ENCODE measurements around the gene PANK3.
A peak's percentile ranks its signal among the peaks of the same experiment; 100 is the strongest.
"Not testable (repeated sequence)": the region's sequence is repeated elsewhere in the genome, so short reads cannot be mapped to it uniquely, and the experiment has no call there.

Gene PANK3

GRCh38 chr5:168591302-168592013 lies 12.3 kb upstream of the PANK3 start:
- Histone ChIP-seq H3K4me3 (ENCODE audit: low read length) (no peak overlapping the region), H3K36me3 (ENCODE audit: insufficient read depth, low read depth, low read length) (no peaks in the 10 kb centered on the region), H3K9ac (ENCODE audit: low read depth, low read length) (no peak overlapping the region), H3K9me3 (ENCODE audit: insufficient read depth, low read depth, low read length) (no peaks in the 10 kb centered on the region), H3K27me3 (ENCODE audit: insufficient read depth, low read length) (no peaks in the 10 kb centered on the region; the same call in 1 of the 2 replicates), H3K4me1 (ENCODE audit: insufficient read depth, low read length) (no peaks in the 10 kb centered on the region), H3K27ac (ENCODE audit: low read length) (no peak overlapping the region)

GRCh38 chr5:168590666-168591065 lies 11.5 kb upstream of the PANK3 start:
- Histone ChIP-seq H3K27ac (ENCODE audit: low read length) (no peak overlapping the region), H3K9me3 (ENCODE audit: insufficient read depth, low read depth, low read length) (no peaks in the 10 kb centered on the region), H3K36me3 (ENCODE audit: insufficient read depth, low read depth, low read length) (no peaks in the 10 kb centered on the region), H3K9ac (ENCODE audit: low read depth, low read length) (no peak overlapping the region), H3K4me1 (ENCODE audit: insufficient read depth, low read length) (no peaks in the 10 kb centered on the region), H3K4me3 (ENCODE audit: low read length) (no peak overlapping the region), H3K27me3 (ENCODE audit: insufficient read depth, low read length) (no peaks in the 10 kb centered on the region)

- Histone ChIP-seq H3K9me3 (ENCODE audit: insufficient read depth, low read depth, low read length) (no peaks in the 10 kb centered on the region), H3K9ac (ENCODE audit: low read depth, low read length) (no peak overlapping the region), H3K36me3 (ENCODE audit: insufficient read depth, low read depth, low read length) (no peaks in the 10 kb centered on the region), H3K27ac (ENCODE audit: low read length) (no peak overlapping the region), H3K27me3 (ENCODE audit: insufficient read depth, low read length) (no peaks in the 10 kb centered on the region), H3K4me3 (ENCODE audit: low read length) (no peak overlapping the region), H3K4me1 (ENCODE audit: insufficient read depth, low read length) (no peaks in the 10 kb centered on the region)
These were observed 8.8 kb upstream of the PANK3 start for GRCh38 chr5:168587987-168588386.

GRCh38 chr5:168585119-168585856 lies 6.1 kb upstream of the PANK3 start:
- no peak overlapping the region for H3K27ac ChIP-seq (ENCODE audit: low read length)
- no peaks in the 10 kb centered on the region for H3K36me3 ChIP-seq (ENCODE audit: insufficient read depth, low read depth, low read length)
- peaks cover 6% of the 10 kb centered on the region; the same call in 1 of the 2 replicates for H3K4me1 ChIP-seq (ENCODE audit: insufficient read depth, low read length)
- H3K27me3 ChIP-seq (ENCODE audit: insufficient read depth, low read length) = no peaks in the 10 kb centered on the region
- H3K9ac ChIP-seq (ENCODE audit: low read depth, low read length) = no peak overlapping the region
- H3K4me3 ChIP-seq (ENCODE audit: low read length) = no peak overlapping the region
- no peaks in the 10 kb centered on the region for H3K9me3 ChIP-seq (ENCODE audit: insufficient read depth, low read depth, low read length)

GRCh38 chr5:168583742-168584482 lies 4.7 kb upstream of the PANK3 start:
- no peak overlapping the region for H3K9ac ChIP-seq (ENCODE audit: low read depth, low read length)
- H3K36me3 ChIP-seq (ENCODE audit: insufficient read depth, low read depth, low read length) = no peaks in the 10 kb centered on the region
- no peak overlapping the region for H3K4me3 ChIP-seq (ENCODE audit: low read length)
- no peak overlapping the region for H3K27ac ChIP-seq (ENCODE audit: low read length)
- H3K9me3 ChIP-seq (ENCODE audit: insufficient read depth, low read depth, low read length) = no peaks in the 10 kb centered on the region
- H3K4me1 ChIP-seq (ENCODE audit: insufficient read depth, low read length) = peaks cover 11% of the 10 kb centered on the region; the same call in 1 of the 2 replicates
- no peaks in the 10 kb centered on the region for H3K27me3 ChIP-seq (ENCODE audit: insufficient read depth, low read length)

GRCh38 chr5:168580814-168581469 lies 1.8 kb upstream of the PANK3 start:
- H3K4me3 ChIP-seq (ENCODE audit: low read length); H3K27me3 ChIP-seq (ENCODE audit: insufficient read depth, low read length); H3K9ac ChIP-seq (ENCODE audit: low read depth, low read length); H3K9me3 ChIP-seq (ENCODE audit: insufficient read depth, low read depth, low read length): not testable (repeated sequence)
- Histone ChIP-seq H3K4me1 (ENCODE audit: insufficient read depth, low read length) (peaks cover 26% of the 10 kb centered on the region; the same call in 1 of the 2 replicates), H3K27ac (ENCODE audit: low read length) (peak overlapping the region; percentile 88), H3K36me3 (ENCODE audit: insufficient read depth, low read depth, low read length) (peaks cover 10% of the 10 kb centered on the region; the same call in 1 of the 2 replicates)

- Histone ChIP-seq H3K9me3 (ENCODE audit: insufficient read depth, low read depth, low read length) (no peaks in the 10 kb centered on the region), H3K27ac (ENCODE audit: low read length) (peak overlapping the region; percentile 88), H3K36me3 (ENCODE audit: insufficient read depth, low read depth, low read length) (peaks cover 10% of the 10 kb centered on the region; the same call in 1 of the 2 replicates), H3K4me1 (ENCODE audit: insufficient read depth, low read length) (peaks cover 28% of the 10 kb centered on the region; the same call in 1 of the 2 replicates), H3K4me3 (ENCODE audit: low read length) (peak overlapping the region; percentile 71), H3K27me3 (ENCODE audit: insufficient read depth, low read length) (no peaks in the 10 kb centered on the region), H3K9ac (ENCODE audit: low read depth, low read length) (peak overlapping the region; percentile 85; the same call in 1 of the 2 replicates)
These were observed 1.0 kb upstream of the PANK3 start for GRCh38 chr5:168580227-168580508.

- H3K27ac ChIP-seq (ENCODE audit: low read length) = peak overlapping the region; percentile 88
- H3K4me1 ChIP-seq (ENCODE audit: insufficient read depth, low read length) = peaks cover 31% of the 10 kb centered on the region; the same call in 1 of the 2 replicates
- no peaks in the 10 kb centered on the region for H3K9me3 ChIP-seq (ENCODE audit: insufficient read depth, low read depth, low read length)
- peak overlapping the region; percentile 95; the same call in 1 of the 2 replicates for H3K9ac ChIP-seq (ENCODE audit: low read depth, low read length)
- H3K4me3 ChIP-seq (ENCODE audit: low read length) = peak overlapping the region; percentile 90
- H3K27me3 ChIP-seq (ENCODE audit: insufficient read depth, low read length) = no peaks in the 10 kb centered on the region
- H3K36me3 ChIP-seq (ENCODE audit: insufficient read depth, low read depth, low read length) = peaks cover 10% of the 10 kb centered on the region; the same call in 1 of the 2 replicates
These were observed 489 bp upstream of the PANK3 start for GRCh38 chr5:168579488-168580226.

- H3K9ac ChIP-seq (ENCODE audit: low read depth, low read length) = peak overlapping the region; percentile 95; the same call in 1 of the 2 replicates
- peaks cover 31% of the 10 kb centered on the region; the same call in 1 of the 2 replicates for H3K4me1 ChIP-seq (ENCODE audit: insufficient read depth, low read length)
- peaks cover 16% of the 10 kb centered on the region; the same call in 1 of the 2 replicates for H3K36me3 ChIP-seq (ENCODE audit: insufficient read depth, low read depth, low read length)
- H3K27me3 ChIP-seq (ENCODE audit: insufficient read depth, low read length) = no peaks in the 10 kb centered on the region
- H3K9me3 ChIP-seq (ENCODE audit: insufficient read depth, low read depth, low read length) = no peaks in the 10 kb centered on the region
- H3K27ac ChIP-seq (ENCODE audit: low read length) = no peak overlapping the region
- H3K4me3 ChIP-seq (ENCODE audit: low read length) = peak overlapping the region; percentile 90
These were observed 1.2 kb downstream of the PANK3 start for GRCh38 chr5:168578006-168578405.

- peak overlapping the region; percentile 45; the same call in 1 of the 2 replicates for H3K4me3 ChIP-seq (ENCODE audit: low read length)
- H3K36me3 ChIP-seq (ENCODE audit: insufficient read depth, low read depth, low read length) = peaks cover 16% of the 10 kb centered on the region; the same call in 1 of the 2 replicates
- H3K27ac ChIP-seq (ENCODE audit: low read length) = no peak overlapping the region
- no peak overlapping the region for H3K9ac ChIP-seq (ENCODE audit: low read depth, low read length)
- peaks cover 29% of the 10 kb centered on the region for H3K4me1 ChIP-seq (ENCODE audit: insufficient read depth, low read length)
- H3K27me3 ChIP-seq (ENCODE audit: insufficient read depth, low read length) = no peaks in the 10 kb centered on the region
- no peaks in the 10 kb centered on the region for H3K9me3 ChIP-seq (ENCODE audit: insufficient read depth, low read depth, low read length)
These were observed 3.5 kb downstream of the PANK3 start for GRCh38 chr5:168575391-168576372.
